BE2C (cell line): Measurements from ENCODE around the gene CCDC117.

Experiments
- DNase-seq: peaks from one replicate; pipeline ENCODE4 v3.0.0-alpha.2; 2020
- H3K27me3 ChIP-seq: fragments of 250-450 bp; sonication (Bioruptor Pico); 2 replicates; pipeline ENCODE4 v1.5.1; 2020; ENCODE audit warnings: mild to moderate bottlenecking
- H3K36me3 ChIP-seq: fragments of 250-450 bp; sonication (Bioruptor Pico); 2 replicates; pipeline ENCODE4 v1.5.1; 2020; ENCODE audit warnings: mild to moderate bottlenecking
- H3K4me1 ChIP-seq: fragments of 250-450 bp; sonication (Bioruptor Pico); 2 replicates; pipeline ENCODE4 v1.5.1; 2020
- H3K4me3 ChIP-seq: 2 replicates; pipeline ENCODE4 v1.5.1; 2011; ENCODE audit warnings: low read depth, low read length
- H3K9me3 ChIP-seq: fragments of 250-450 bp; sonication (Bioruptor Pico); 2 replicates; pipeline ENCODE4 v1.5.1; 2020
- CTCF ChIP-seq: IDR thresholded peaks from 2 replicates; pipeline ENCODE4 v1.5.1; 2012; ENCODE audit warnings: mild to moderate bottlenecking, low read depth, low read length

Gene CCDC117

GRCh38 chr22:28768701-28769393, 3.6 kb upstream of the CCDC117 start:
- Histone ChIP-seq H3K36me3 (no peaks in the 10 kb centered on the region), H3K4me3 (no peak overlapping the region), H3K4me1 (no peaks in the 10 kb centered on the region), H3K9me3 (no peaks in the 10 kb centered on the region; the same call in 1 of the 2 replicates), H3K27me3 (no peaks in the 10 kb centered on the region)
- no peak for DNase-seq
- no peak for TF ChIP-seq CTCF

GRCh38 chr22:28769394-28770085, 3.0 kb upstream of the CCDC117 start:
- Histone ChIP-seq H3K9me3 (no peaks in the 10 kb centered on the region; the same call in 1 of the 2 replicates), H3K4me1 (no peaks in the 10 kb centered on the region), H3K27me3 (no peaks in the 10 kb centered on the region), H3K4me3 (no peak overlapping the region), H3K36me3 (peaks cover 3% of the 10 kb centered on the region; the same call in 1 of the 2 replicates)
- no peak for DNase-seq
- no peak for TF ChIP-seq CTCF

GRCh38 chr22:28771195-28771791, 1.2 kb upstream of the CCDC117 start:
- Histone ChIP-seq H3K4me3 (no peak overlapping the region), H3K27me3 (no peaks in the 10 kb centered on the region), H3K4me1 (no peaks in the 10 kb centered on the region), H3K36me3 (peaks cover 7% of the 10 kb centered on the region), H3K9me3 (no peaks in the 10 kb centered on the region; the same call in 1 of the 2 replicates)
- no peak for DNase-seq
- TF ChIP-seq CTCF: no peak

GRCh38 chr22:28773461-28773867, 969 bp downstream of the CCDC117 start:
- peak overlapping the region; percentile 84 for H3K4me3 ChIP-seq
- peaks cover 12% of the 10 kb centered on the region for H3K36me3 ChIP-seq
- DNase-seq: no peak
- no peaks in the 10 kb centered on the region for H3K4me1 ChIP-seq
- H3K9me3 ChIP-seq: no peaks in the 10 kb centered on the region; the same call in 1 of the 2 replicates
- no peak for TF ChIP-seq CTCF
- H3K27me3 ChIP-seq: no peaks in the 10 kb centered on the region

- Histone ChIP-seq H3K27me3 (no peaks in the 10 kb centered on the region), H3K36me3 (peaks cover 12% of the 10 kb centered on the region), H3K4me1 (no peaks in the 10 kb centered on the region), H3K9me3 (no peaks in the 10 kb centered on the region; the same call in 1 of the 2 replicates), H3K4me3 (no peak overlapping the region)
- no peak for TF ChIP-seq CTCF
- no peak for DNase-seq
Measured at GRCh38 chr22:28774378-28774777, 1.9 kb downstream of the CCDC117 start.
